Breast epithelium (tissue), 4 donors: ENCODE measurements around the gene IGFBP4. TPM values are rescaled to one million over a fixed set of nuclear protein-coding genes. Genes with fewer than 3 reads are reported as not detected.

Experiments used
- DNase-seq, 2 donors: peaks; one replicate each; pipeline ENCODE4 v3.0.0-alpha.2; 2019; ENCODE audit warnings: low spot score in 2 of 2
- H3K27ac ChIP-seq, 2 donors: fragments of 200-600 bp; sonication (generic) in 1 of 2; one replicate each; pipeline ENCODE4 v1.5.1; 2016 to 2019; ENCODE audit warnings: mild to moderate bottlenecking in 1 of 2
- H3K27me3 ChIP-seq, 2 donors: fragments of 200-600 bp; sonication (generic) in 1 of 2; one replicate each; pipeline versions ENCODE4 v1.5.1 to v1.6.0; 2017 to 2019; ENCODE audit warnings: control low read depth in 1 of 2, mild to moderate bottlenecking in 1 of 2
- H3K36me3 ChIP-seq: fragments of 200-600 bp; one replicate; pipeline ENCODE4 v1.5.1; 2019
- H3K4me1 ChIP-seq, 2 donors: fragments of 200-600 bp; sonication (generic); one replicate each; pipeline ENCODE4 v1.5.1; 2016 to 2019; ENCODE audit warnings: control low read depth in 1 of 2
- H3K4me3 ChIP-seq, 3 donors: fragments of 200-600 bp; sonication (generic); 1 replicate in 2 of 3; 2 replicates in 1 of 3; pipeline ENCODE4 v1.5.1; 2016 to 2019; ENCODE audit warnings: mild to moderate bottlenecking in 3 of 3, moderate library complexity in 2 of 3
- H3K9me3 ChIP-seq, 2 donors: fragments of 200-600 bp; sonication (generic) in 1 of 2; one replicate each; pipeline ENCODE4 v1.5.1; 2016 to 2019; ENCODE audit warnings: control low read depth in 1 of 2
- POLR2A ChIP-seq: fragments of 450-650 bp; IDR thresholded peaks from one replicate; pipeline ENCODE4 v1.6.1; 2016; ENCODE audit warnings: antibody characterized with exemption, mild to moderate bottlenecking, moderate library complexity
- POLR2AphosphoS5 ChIP-seq, 3 donors: sonication (generic); formaldehyde crosslinking; IDR thresholded peaks; one replicate each; pipeline ENCODE4 v1.6.1; 2017; ENCODE audit warnings: antibody characterized with exemption in 3 of 3
- intact Hi-C: fragments of 100-400 bp; cut with DNase I; formaldehyde crosslinking; loops from one replicate; pipeline ENCODE4 v1.15.1; 2023; ENCODE audit warnings: low total_unique reads
- total RNA-seq, 3 donors: library from RNA; depleted of rRNA; stranded (reverse); fragments of >200 nt; gene quantifications; one replicate each; pipeline ENCODE4 v1.1.0, GENCODE V29; 2016
- TF ChIP-seq, protein P1 (sequence below), 3 donors: fragments of 450-650 bp; IDR thresholded peaks; one replicate each; pipeline ENCODE4 v1.5.1; 2016 to 2017; ENCODE audit warnings: antibody characterized with exemption in 3 of 3, mild to moderate bottlenecking in 3 of 3, moderate library complexity in 3 of 3

Gene IGFBP4
- total RNA-seq, 3 donors from 2014 or later, result 191 to 893 (median 278) TPM

DNA sequence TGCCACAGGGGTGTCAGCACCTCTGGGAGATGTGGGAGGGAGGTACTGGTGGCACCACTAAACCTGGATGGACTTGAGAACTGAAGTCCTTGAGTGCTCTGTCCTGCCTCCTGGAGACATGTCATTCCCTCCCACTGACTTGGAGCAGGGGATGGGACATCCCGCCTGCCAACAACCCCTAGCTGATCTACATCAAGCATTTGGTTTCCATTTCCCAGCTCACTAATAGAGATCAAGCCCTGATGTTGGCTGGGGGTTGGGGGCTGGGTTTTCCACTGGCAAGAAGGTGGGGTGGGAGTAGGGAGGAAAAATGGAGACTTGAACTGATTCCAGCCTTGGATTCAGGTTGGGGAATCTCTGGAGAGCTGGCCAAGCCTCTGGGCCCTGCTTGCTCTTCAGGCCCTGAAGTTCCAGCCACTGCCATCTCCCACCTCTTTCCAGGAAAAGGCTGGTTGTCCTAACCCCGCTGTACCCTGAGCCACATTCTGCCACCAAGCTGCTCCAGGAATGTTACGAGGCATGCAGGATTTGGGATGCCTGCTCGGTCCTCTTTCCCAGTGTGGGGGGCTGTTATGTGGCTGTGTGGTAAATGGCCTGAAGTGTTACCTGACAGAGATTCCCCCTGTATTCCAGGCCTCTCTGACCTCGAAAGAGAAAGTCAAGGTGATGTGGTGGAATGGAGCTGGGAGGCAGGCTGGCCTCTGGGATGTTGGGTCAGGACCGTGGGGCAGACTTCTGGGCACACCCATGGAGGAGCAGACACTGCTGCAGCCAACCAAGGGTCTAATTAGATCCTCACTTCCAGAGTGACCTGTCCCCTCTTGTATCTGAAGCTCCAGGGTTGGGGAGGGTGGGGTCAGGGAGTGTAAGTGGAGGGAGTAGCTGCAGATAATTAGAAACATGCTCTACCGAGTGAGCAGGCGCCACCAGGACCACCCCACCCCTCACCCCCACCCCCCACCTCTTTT, 16.7 kb downstream of the IGFBP4 start:
- intact Hi-C loops, result no loop called here
- H3K4me1 ChIP-seq, result peaks cover 4 to 10% of the 10 kb centered on the region in 2 donors
- TF ChIP-seq POLR2AphosphoS5 (IDR thresholded peaks at IDR 0.05) (peak in 1 of 3 donors; percentile 57), POLR2A (no peak)
- TF ChIP-seq, protein P1, sequence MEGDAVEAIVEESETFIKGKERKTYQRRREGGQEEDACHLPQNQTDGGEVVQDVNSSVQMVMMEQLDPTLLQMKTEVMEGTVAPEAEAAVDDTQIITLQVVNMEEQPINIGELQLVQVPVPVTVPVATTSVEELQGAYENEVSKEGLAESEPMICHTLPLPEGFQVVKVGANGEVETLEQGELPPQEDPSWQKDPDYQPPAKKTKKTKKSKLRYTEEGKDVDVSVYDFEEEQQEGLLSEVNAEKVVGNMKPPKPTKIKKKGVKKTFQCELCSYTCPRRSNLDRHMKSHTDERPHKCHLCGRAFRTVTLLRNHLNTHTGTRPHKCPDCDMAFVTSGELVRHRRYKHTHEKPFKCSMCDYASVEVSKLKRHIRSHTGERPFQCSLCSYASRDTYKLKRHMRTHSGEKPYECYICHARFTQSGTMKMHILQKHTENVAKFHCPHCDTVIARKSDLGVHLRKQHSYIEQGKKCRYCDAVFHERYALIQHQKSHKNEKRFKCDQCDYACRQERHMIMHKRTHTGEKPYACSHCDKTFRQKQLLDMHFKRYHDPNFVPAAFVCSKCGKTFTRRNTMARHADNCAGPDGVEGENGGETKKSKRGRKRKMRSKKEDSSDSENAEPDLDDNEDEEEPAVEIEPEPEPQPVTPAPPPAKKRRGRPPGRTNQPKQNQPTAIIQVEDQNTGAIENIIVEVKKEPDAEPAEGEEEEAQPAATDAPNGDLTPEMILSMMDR (IDR thresholded peaks at IDR 0.05), result no peak

DNA sequence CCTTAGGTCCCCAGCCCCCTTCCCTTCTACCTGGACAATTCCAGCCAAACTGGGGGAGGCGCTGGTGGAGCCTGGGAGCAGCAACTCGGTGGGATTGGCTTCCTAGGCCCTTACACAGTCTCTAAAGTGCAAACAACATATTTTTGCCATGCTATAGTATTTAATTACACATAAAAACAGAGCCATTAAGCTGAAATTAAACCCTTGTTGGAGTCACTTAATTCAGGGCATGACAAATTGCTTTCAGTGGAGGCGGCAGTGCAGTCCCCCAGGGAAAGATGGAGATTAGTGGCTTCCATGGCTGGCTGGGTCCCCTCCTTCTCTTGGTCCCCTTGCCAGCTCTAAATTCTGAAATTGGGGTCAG, 17.3 kb downstream of the IGFBP4 start:
- H3K27ac ChIP-seq, result peak overlapping the region; percentile 54 to 80
- peaks cover 4 to 10% of the 10 kb centered on the region in 2 donors for H3K4me1 ChIP-seq
- no peak for DNase-seq
- intact Hi-C loops, result no loop called here
- H3K27me3 ChIP-seq, result no peaks in the 10 kb centered on the region
- TF ChIP-seq POLR2AphosphoS5 (IDR thresholded peaks at IDR 0.05) (no peak), POLR2A (no peak)
- TF ChIP-seq, protein P1 (IDR thresholded peaks at IDR 0.05), result no peak
- H3K4me3 ChIP-seq, result no peak overlapping the region
- no peaks in the 10 kb centered on the region for H3K36me3 ChIP-seq
- no peaks in the 10 kb centered on the region for H3K9me3 ChIP-seq

More for the DNA sequence above, 16.7 kb downstream of the IGFBP4 start:
- H3K4me3 ChIP-seq, result no peak overlapping the region
- H3K27me3 ChIP-seq, result no peaks in the 10 kb centered on the region
- no peak for DNase-seq
- H3K36me3 ChIP-seq, result no peaks in the 10 kb centered on the region
- no peaks in the 10 kb centered on the region for H3K9me3 ChIP-seq
- peak overlapping the region; percentile 54 to 80 for H3K27ac ChIP-seq

DNA sequence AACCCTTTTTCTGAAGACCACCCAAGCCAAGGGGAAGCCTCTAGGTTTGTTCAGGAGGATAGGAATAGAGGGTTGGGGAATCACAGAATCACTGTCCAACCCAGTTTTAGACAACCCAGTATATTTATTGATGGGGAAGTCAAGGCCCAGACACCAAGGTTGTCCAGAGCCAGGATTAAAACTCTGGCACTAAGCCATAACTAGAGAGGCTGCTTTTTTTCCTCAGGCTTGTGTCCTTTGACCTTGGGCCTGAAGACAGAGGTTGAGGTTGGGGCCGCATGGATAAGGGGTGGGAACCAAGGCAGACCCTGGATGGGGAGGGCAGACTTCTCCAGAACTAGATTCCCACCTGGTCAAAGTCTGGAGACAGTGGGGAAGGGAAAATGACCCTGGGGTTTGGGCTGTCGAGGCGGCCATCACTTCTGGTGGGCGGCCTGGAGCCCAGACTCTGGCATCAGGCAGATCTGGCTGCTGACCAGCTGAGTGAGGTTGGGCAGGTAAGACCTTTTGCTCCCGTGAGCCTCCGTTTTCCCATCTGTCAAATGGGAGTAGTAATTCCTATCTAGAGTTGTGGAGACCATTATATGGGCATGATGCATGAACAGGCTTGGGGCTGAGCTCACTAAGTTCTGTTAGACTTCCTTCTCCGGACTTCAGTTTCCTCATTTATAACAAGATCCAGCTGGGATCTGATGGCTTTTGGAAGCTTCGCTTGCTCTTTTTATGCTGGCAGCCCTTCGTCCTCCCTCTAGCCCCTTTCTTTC, 17.9 kb downstream of the IGFBP4 start:
- peak in 2 of 3 donors; percentile 20 to 25 for TF ChIP-seq POLR2AphosphoS5 (IDR thresholded peaks at IDR 0.05)
- TF ChIP-seq, protein P1 (IDR thresholded peaks at IDR 0.05), result peak in 1 of 3 donors; percentile 3
- no peak for TF ChIP-seq POLR2A
- peak overlapping the region; percentile 54 to 80 for H3K27ac ChIP-seq
- DNase-seq, result no peak
- H3K36me3 ChIP-seq, result no peaks in the 10 kb centered on the region
- H3K4me3 ChIP-seq, result no peak overlapping the region
- no peaks in the 10 kb centered on the region for H3K27me3 ChIP-seq
- no peaks in the 10 kb centered on the region for H3K9me3 ChIP-seq
- intact Hi-C loops, result no loop called here
- peaks cover 4 to 10% of the 10 kb centered on the region in 2 donors for H3K4me1 ChIP-seq

DNA sequence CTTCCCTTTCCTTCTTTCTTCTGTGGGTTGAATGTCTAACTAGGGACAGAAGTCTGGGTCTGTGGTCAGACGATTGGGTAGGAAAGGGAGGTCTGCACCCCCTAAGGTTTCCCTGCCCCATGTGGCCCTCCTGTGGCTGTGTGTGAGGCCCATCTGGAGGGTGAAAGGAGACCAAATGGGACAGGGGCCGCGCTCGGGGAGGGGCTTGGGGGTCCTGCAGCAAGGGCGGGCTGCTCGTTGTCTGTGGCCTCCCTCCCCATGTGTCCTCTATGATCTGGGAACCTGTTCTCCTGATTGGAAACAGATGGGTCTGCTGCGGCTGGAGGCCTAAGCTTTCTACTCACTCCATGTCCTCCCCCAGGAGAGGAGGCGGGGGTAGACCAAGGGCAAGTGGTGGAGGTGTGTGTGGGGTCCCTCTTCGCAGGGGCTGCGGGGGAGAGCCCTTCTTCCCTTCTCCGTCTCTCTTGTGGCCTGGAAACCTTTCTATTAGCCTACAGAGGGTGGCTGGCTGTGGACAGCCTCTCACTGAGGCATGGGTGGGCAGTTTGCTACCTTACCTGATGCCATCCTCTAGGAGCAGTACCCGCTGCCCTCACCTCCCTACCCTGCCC, 18.6 kb downstream of the IGFBP4 start:
- peak overlapping the region; percentile 50 to 80 for H3K27ac ChIP-seq
- peaks cover 4 to 5% of the 10 kb centered on the region in 2 donors for H3K4me1 ChIP-seq
- TF ChIP-seq, protein P1 (IDR thresholded peaks at IDR 0.05), result no peak
- TF ChIP-seq POLR2AphosphoS5 (IDR thresholded peaks at IDR 0.05) (peak in 1 of 3 donors; percentile 31), POLR2A (no peak)
- H3K27me3 ChIP-seq, result no peaks in the 10 kb centered on the region
- H3K4me3 ChIP-seq, result no peak overlapping the region
- intact Hi-C loops, result no loop called here
- no peaks in the 10 kb centered on the region for H3K36me3 ChIP-seq
- no peaks in the 10 kb centered on the region for H3K9me3 ChIP-seq
- DNase-seq, result no peak
